Measurements from ENCODE around the gene IFT81.
"Not testable (repeated sequence)": the region's sequence is repeated elsewhere in the genome, so short reads cannot be mapped to it uniquely, and the experiment has no call there.

The IFT81 gene

GRCh38 chr12:110211639-110212536, 87.7 kb downstream of the IFT81 start:
- DNase-seq = not testable (repeated sequence)

- DNase-seq = no peak
Measured at GRCh38 chr12:110217996-110218674, 94.0 kb downstream of the IFT81 start.

- DNase-seq = no peak
Measured at GRCh38 chr12:110222027-110222426, 97.9 kb downstream of the IFT81 start.

- DNase-seq = no peak
Measured at GRCh38 chr12:110222433-110222832, 98.3 kb downstream of the IFT81 start.

- DNase-seq = no peak
Measured at GRCh38 chr12:110223777-110224378, 99.7 kb downstream of the IFT81 start.

- DNase-seq = no peak
Measured at GRCh38 chr12:110224379-110225304, 100.5 kb downstream of the IFT81 start.

GRCh38 chr12:110227138-110227537, 103.0 kb downstream of the IFT81 start:
- DNase-seq = no peak

GRCh38 chr12:110228348-110228747, 104.2 kb downstream of the IFT81 start:
- DNase-seq = not testable (repeated sequence)

GRCh38 chr12:110228756-110229155, 104.6 kb downstream of the IFT81 start:
- DNase-seq = no peak

GRCh38 chr12:110229409-110229808, 105.3 kb downstream of the IFT81 start:
- no peak for DNase-seq

- DNase-seq = no peak
Measured at GRCh38 chr12:110230655-110231054, 106.5 kb downstream of the IFT81 start.

GRCh38 chr12:110233212-110233903, 109.2 kb downstream of the IFT81 start:
- DNase-seq = no peak

- no peak for DNase-seq
Measured at GRCh38 chr12:110234331-110234751, 110.2 kb downstream of the IFT81 start.

- DNase-seq = no peak
Measured at GRCh38 chr12:110234755-110235154, 110.6 kb downstream of the IFT81 start.

GRCh38 chr12:110235383-110235782, 111.2 kb downstream of the IFT81 start:
- DNase-seq = no peak

- DNase-seq = no peak
Measured at GRCh38 chr12:110243227-110243626, 119.1 kb downstream of the IFT81 start.

GRCh38 chr12:110244372-110244771, 120.2 kb downstream of the IFT81 start:
- DNase-seq = no peak

GRCh38 chr12:110244829-110245228, 120.7 kb downstream of the IFT81 start:
- no peak for DNase-seq

GRCh38 chr12:110245369-110245772, 121.2 kb downstream of the IFT81 start:
- DNase-seq = peak in 4 of 5 donors; percentile 14 to 43 (median 30)

GRCh38 chr12:110246636-110247339, 122.6 kb downstream of the IFT81 start:
- no peak for DNase-seq
